NCI-H526 (cell line): ENCODE data around the gene PTBP3.
"Not testable (repeated sequence)": the region's sequence is repeated elsewhere in the genome, so short reads cannot be mapped to it uniquely, and the experiment has no call there.

Source experiments
- DNase-seq, 2 experiments: peaks; one replicate each; lab custom pipeline; 2025; lab: John Stamatoyannopoulos, UW

The PTBP3 gene, protein sequence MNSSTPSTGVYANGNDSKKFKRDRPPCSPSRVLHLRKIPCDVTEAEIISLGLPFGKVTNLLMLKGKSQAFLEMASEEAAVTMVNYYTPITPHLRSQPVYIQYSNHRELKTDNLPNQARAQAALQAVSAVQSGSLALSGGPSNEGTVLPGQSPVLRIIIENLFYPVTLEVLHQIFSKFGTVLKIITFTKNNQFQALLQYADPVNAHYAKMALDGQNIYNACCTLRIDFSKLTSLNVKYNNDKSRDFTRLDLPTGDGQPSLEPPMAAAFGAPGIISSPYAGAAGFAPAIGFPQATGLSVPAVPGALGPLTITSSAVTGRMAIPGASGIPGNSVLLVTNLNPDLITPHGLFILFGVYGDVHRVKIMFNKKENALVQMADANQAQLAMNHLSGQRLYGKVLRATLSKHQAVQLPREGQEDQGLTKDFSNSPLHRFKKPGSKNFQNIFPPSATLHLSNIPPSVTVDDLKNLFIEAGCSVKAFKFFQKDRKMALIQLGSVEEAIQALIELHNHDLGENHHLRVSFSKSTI

GRCh38 chr9:112332977-112333638 lies at the start of gene PTBP3:
PTBP3 (minus strand) TSS chr9:112333619; CDS start chr9:112297865, 35,754 bp downstream.
- DNase-seq, result peak; percentile 76 to 79

DNA sequence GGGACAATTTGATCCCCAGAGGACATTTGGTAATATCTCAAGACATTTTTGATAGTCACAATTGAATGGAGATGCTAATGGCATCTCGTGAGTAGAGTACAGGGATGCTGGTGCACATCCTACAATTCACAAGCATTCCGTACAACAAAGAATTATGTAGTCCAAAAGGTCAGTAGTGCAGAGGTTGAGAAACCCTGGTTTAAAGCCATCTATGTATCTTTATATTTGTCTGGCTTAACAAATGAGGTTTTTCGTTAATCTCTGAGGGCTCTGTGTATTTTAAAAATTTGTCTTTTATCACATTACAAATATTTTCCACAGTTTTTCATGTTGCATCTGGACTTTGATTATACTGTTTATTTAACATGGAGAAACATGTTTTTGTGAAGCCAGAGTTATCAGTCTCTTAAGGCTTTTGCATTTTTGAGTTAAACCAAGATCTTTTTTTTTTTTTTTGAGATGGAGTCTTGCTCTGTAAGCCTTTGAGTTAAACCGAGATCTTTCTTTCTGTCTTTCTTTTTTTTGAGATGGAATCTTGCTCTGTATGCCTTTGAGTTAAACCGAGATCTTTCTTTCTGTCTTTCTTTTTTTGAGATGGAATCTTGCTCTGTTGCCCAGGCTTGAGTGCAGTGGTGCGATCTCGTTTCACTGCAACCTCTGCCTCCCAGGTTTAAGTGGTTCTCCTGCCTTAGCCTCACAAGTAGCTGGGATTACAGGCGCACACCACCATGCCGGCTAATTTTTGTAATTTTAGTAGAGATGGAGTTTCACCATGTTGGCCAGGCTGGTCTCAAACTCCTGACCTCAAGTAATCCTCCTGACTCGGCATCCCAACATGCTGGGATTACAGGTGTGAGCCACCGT lies 49.3 kb upstream of the PTBP3 start:
- no peak for DNase-seq

- no peak for DNase-seq
Measured at GRCh38 chr9:112382066-112382465, 48.6 kb upstream of the PTBP3 start.

DNA sequence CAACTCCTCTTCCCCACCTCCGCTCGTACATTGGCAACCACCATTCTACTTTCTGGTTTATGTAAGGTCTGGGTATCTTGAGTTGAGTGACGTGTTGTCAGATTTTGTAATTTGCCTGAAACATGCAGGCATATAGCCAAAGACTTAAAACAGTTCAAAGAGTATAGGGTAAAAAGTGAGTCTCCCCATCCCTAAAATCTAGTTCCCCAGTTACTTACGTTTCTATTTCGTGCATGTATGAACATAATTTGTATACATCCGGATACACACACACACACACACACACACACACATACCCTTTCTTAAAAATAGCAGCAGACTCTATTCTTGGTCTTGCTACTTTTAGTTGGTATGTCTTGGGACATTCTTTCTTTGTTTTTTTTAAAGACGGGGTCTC lies 47.4 kb upstream of the PTBP3 start:
- no peak for DNase-seq

DNA sequence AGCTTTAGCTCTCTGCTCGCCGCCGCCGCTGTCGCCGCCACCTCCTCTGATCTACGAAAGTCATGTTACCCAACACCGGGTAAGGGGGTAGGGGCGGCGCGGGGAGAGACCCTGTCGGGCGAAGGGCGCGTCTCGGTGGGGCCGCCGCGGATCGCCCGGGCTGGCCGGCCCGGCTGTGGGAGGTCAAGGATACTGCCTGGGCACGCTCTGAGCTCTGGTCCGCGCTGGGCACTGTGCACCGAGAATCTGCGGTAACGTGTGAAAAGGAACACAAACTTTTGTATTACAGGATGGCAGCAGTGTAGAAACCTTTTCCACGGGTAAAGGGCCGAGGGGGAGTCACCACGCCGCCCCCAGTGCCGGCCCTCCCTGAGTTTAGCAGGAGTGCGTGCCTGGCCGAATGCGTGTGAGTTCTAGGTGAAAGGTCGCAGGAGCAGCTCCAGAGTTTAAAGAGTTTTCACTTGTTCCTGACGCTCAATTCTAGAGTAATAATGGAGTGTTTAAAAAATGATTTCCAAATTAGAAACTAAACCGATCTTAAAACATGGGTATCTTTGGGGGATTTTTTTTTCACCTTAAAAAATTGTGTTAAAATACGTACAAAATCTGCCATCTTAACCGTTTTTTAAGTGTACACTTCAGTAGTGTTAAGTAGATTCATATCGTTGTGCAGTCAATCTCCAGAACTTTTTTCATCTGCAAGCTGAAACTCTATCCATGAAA lies 46.8 kb upstream of the PTBP3 start, which contains the start of gene HSDL2:
Gene HSDL2 (plus strand): TSS at position 7 of the 723 bp plus-strand sequence. CDS start 56 bp downstream, at position 63.
- DNase-seq, result peak in 1 of 2 experiments; percentile 51

DNA sequence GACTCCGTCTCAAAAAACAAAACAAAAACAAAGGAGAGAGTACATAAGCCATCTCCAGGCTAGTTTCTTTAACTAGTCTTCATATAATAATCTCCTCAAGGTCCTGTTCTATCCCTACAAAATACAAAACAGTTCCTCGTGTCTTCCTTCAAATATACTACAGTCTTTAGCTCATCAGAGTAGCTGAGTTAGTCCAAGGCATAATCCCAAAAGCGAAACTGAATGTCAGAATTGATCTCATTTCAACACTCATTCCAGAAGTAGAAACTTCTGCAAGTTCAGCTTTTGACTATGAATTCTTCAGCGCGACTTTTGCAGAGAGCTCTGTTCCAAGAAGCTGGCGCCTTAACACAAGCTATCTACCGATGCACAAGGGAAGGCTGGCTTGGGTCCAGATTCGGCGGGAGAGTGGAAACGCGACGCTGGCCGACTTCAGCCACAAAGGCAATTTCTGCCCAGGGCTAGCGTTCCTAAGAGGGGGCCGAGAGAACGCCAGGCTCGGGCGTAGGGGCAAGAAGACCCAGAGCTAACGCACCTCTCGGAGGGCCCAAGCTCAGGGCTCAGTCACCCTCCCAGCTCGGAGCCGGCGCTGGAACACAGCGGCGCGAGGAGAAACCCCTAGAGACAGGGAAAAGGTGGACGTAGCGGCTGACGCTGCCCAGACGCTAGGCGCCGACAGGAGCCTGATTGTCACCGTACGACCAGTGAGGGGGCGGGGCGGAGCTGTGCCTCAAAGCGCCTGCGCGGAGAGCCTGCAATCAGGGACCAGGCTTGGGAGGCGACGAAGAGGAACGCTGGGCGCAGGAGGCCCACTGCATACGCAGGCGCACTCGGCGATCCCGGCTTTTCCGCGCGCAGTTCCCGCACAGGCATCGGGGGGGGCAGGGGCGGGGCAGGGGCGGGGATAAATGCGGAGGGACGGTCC lies 46.0 kb upstream of the PTBP3 start:
- DNase-seq, result peak; percentile 88 to 98

DNA sequence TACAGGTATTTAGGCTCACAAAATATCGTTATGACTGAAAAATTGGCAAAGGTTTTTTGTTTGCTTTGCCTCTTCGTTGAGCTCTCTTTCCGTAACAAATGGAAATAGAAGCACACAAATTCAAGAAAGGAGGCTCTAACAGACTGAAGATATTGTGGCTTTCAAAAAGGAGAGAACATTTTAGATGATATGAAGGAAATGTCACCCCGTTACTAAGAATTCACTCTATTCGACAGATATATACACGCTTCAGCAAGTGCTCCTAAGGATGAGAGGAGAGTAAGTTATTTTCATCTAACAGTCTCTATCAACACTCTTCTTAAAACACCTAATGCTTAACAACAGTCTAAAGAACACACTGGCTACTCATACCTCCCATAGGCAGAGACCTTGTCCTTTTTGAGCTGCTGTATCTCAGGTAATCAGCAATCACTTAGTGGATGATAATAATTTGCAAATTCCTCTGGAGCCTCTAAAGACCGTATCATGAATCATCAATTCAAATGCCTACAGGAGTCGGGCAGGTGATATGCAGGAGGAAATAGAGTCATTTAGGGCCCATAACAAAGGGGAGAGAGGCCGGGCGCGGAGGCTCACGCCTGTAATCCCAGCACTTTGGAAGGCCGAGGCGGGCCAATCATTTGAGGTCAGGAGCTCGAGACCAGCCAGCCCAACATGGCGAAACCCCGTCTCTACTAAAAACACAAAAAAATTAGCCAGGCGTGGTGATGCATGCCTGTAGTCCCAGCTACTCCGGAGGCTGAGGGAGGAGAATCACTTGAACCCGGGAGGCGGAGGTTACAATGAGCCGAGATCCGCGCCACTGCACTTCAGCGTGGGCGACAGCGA lies 45.1 kb upstream of the PTBP3 start:
- peak; percentile 5 to 32 for DNase-seq

- no peak for DNase-seq
Measured at GRCh38 chr9:112377684-112378327, 44.4 kb upstream of the PTBP3 start.

DNA sequence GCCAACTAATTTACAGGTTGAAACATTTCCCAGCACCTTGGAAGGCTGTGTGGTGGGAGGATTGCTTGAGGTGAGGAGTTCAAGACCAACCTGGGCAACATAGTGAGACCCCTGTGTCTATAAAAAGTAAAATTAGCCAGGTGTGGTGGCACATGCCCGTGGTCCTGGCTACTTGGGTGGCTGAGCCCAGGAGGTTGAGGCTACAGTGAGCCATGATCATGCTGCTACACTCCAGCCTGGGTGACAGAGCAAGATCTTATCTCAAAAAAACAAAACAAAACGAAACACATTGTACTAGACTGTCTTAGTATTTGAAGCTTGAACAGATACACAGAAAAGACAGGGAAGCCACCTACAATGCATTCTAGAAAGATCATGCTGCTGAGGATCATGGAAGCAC lies 43.7 kb upstream of the PTBP3 start:
- no peak for DNase-seq

- DNase-seq, result no peak
Measured at GRCh38 chr9:112375361-112375760, 41.9 kb upstream of the PTBP3 start.

- DNase-seq, result not testable (repeated sequence)
Measured at GRCh38 chr9:112374232-112374631, 40.8 kb upstream of the PTBP3 start.

DNA sequence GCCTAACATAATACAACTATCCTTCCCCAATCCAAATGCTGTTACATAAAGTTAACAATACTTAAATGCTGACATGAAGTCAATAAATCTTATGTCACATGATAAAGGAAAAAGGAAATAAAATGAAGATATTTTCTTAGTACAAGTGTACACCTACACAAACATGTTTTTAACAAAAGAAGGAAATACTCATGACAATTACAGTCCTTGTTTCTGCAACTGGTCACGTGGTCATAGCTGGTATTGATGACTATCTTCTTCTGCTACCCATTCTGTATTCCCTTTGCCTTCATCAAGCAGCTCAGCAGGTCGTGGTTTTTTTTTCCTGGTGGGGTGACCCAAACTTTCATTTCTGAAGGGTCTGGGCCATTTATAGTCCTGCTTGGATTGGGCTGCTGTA lies 40.2 kb upstream of the PTBP3 start:
- not testable (repeated sequence) for DNase-seq

DNA sequence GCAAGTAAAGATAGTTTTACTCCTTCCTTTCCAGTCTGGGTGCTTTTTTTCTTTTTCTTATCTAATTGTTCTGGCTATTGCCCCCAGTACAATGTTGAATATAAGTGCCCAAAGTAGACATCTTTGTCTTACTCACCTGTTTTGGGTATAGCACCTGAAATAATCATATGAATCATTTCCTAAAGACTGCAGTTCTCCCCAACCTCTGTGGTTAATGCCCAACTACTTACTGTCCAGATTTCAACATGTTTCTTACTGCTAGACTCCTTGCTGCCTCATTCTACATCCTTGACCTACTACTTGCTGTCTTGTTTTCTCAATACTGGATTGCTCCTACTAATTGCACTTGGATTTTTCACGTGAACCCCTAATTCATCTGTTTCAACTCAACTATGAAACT lies 37.6 kb upstream of the PTBP3 start:
- no peak for DNase-seq

DNA sequence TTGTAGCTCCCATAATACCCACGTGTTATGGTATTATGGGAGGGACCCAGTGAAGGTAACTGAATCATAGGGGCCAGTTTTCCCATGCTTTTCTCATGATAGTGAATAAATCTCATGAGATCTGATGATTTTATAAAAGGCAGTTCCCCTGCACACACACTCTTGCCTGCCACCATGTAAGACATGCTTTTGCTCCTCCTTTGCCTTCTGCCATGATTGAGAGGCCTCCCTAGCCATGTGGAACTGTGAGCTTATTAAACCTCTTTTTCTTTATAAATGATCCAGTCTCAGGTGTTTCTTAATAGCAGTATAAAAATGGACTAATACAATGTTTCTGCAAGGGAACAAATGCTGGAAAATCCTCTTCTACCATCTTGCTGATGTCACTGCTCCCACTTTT lies 36.4 kb upstream of the PTBP3 start:
- DNase-seq, result no peak

DNA sequence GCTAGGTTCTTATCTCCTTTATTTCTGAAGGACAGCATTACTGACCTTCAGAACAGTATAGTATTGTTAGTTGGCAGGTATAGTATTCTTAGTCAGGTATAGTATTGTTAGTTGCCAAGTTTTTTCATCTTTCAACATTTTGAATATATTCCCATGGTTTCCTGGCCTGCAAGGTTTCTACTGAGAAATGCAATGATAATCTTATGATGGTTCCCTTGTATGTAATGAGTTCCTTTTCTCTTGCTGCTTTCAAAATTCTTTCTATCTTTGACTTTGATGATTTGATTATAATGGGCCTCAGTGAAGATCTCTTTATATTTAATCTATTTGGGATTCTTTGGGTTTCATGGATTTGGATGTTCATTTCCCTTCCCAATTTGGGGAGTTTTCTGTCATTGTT lies 34.0 kb upstream of the PTBP3 start:
- no peak for DNase-seq

GRCh38 chr9:112366591-112366990 lies 33.2 kb upstream of the PTBP3 start:
- DNase-seq, result no peak

DNA sequence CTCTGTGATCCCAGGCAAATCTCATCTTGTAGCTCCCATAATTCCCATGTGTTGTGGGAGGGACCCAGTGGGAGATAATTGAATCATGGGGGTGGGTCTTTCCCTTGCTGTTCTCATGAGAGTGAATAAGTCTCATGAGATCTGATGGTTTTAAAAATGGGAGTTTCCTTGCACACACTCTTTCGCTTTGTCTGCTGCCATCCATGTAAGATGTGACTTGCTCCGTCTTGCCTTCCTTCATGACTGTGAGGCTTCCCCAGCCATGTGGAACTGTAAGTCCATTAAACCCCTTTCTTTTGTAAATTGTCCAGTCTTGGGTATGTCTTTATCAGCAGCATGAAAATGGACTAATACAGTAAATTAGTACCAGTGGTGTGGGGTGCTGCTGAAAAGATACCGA lies 31.8 kb upstream of the PTBP3 start:
- not testable (repeated sequence) for DNase-seq

DNA sequence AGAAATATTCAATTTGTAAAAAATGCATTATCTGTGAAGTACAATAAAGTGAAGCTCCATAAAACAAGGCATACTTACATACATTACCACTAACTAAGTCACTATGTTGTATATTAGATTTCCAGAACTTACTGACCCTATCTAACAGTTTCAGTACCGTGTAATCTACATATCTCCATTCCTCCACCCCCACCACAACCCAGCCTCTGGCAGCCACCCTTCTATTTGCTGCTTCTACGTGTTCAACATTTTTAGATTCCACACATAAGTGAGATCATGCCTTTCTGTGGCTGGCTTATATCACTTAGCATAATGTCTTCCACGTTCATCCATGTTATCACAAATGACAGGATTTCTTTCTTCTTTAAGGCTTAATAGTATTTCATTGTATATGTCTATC lies 31.3 kb upstream of the PTBP3 start:
- no peak for DNase-seq

GRCh38 chr9:112361601-112362000 lies 28.2 kb upstream of the PTBP3 start:
- DNase-seq, result peak; percentile 42 to 59
